ENCODE measurements around the gene CCDC187.

DNA sequence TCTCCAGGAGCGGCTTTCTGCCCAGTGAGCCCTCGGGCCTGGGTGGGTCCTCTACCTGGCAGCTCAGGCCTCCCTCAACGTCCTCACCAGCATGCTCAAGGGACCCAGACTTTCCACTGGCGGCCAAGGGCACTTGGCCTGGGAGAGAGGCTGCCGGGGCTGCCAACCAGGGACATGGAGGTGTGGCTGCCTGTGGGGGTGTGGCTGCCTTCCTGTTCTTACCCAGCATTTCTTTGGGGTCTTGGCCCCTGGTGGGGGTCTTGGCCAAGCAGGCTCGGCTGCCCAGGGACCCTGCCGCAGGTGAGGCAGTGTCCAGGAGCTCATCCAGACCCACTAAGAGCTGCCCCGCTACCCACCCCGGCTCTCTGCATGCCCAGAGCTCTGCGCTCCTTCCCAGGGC, 51.0 kb downstream of the CCDC187 start:
- TF ChIP-seq, protein P1, sequence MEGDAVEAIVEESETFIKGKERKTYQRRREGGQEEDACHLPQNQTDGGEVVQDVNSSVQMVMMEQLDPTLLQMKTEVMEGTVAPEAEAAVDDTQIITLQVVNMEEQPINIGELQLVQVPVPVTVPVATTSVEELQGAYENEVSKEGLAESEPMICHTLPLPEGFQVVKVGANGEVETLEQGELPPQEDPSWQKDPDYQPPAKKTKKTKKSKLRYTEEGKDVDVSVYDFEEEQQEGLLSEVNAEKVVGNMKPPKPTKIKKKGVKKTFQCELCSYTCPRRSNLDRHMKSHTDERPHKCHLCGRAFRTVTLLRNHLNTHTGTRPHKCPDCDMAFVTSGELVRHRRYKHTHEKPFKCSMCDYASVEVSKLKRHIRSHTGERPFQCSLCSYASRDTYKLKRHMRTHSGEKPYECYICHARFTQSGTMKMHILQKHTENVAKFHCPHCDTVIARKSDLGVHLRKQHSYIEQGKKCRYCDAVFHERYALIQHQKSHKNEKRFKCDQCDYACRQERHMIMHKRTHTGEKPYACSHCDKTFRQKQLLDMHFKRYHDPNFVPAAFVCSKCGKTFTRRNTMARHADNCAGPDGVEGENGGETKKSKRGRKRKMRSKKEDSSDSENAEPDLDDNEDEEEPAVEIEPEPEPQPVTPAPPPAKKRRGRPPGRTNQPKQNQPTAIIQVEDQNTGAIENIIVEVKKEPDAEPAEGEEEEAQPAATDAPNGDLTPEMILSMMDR (IDR thresholded peaks at IDR 0.05; ENCODE audit: low read depth, low read length, poor library complexity, severe bottlenecking): no peak
- no peak for TF ChIP-seq EZH2phosphoT487 (IDR thresholded peaks at IDR 0.05; ENCODE audit: borderline replicate concordance, low read length)
